ENCODE data around the gene CHTF18. TPM values are rescaled to one million over a fixed set of nuclear protein-coding genes. Genes with fewer than 3 reads are reported as not detected.

Gene CHTF18
- total and polyA plus RNA-seq, 9 donors = 0.32 to 25.5 (median 18.7) TPM

DNA sequence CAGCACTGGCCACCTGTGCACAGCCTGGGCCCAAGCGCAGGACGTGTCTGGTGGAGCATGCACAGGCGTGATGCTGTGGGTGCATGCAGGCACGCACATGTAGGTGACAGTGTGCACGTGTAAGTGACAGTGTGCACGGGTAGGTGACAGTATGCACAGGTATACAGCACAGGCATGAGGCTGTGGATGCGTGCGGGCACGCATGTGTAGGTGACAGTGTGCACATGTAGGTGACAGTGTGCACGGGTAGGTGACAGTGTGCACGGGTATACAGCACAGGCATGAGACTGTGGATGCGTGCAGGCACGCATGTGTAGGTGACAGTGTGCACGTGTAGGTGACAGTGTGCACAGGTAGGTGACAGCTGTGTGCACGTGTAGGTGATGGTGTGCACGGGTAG is 8.1 kb upstream of the CHTF18 start:
- WGBS, 3 donors = 82 to 89% (median 84%) methylated on average over 16 of the region's 16 CpGs
- no peaks in the 10 kb centered on the region for H3K9me3 ChIP-seq
- TF ChIP-seq EP300 (IDR thresholded peaks at IDR 0.05) (no peak), POLR2A (IDR thresholded peaks at IDR 0.05) (no peak)
- TF ChIP-seq, protein P1, sequence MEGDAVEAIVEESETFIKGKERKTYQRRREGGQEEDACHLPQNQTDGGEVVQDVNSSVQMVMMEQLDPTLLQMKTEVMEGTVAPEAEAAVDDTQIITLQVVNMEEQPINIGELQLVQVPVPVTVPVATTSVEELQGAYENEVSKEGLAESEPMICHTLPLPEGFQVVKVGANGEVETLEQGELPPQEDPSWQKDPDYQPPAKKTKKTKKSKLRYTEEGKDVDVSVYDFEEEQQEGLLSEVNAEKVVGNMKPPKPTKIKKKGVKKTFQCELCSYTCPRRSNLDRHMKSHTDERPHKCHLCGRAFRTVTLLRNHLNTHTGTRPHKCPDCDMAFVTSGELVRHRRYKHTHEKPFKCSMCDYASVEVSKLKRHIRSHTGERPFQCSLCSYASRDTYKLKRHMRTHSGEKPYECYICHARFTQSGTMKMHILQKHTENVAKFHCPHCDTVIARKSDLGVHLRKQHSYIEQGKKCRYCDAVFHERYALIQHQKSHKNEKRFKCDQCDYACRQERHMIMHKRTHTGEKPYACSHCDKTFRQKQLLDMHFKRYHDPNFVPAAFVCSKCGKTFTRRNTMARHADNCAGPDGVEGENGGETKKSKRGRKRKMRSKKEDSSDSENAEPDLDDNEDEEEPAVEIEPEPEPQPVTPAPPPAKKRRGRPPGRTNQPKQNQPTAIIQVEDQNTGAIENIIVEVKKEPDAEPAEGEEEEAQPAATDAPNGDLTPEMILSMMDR (IDR thresholded peaks at IDR 0.05) = no peak
- no peak for DNase-seq
- no peaks in the 10 kb centered on the region for H3K27me3 ChIP-seq
- no peaks in the 10 kb centered on the region for H3K36me3 ChIP-seq
- intact Hi-C loops (cut with DNase I) = no loop called here
- H3K4me3 ChIP-seq = no peak overlapping the region
- peaks cover 7% of the 10 kb centered on the region for H3K4me1 ChIP-seq (ENCODE audit: insufficient read depth)
- H3K27ac ChIP-seq = no peak overlapping the region

DNA sequence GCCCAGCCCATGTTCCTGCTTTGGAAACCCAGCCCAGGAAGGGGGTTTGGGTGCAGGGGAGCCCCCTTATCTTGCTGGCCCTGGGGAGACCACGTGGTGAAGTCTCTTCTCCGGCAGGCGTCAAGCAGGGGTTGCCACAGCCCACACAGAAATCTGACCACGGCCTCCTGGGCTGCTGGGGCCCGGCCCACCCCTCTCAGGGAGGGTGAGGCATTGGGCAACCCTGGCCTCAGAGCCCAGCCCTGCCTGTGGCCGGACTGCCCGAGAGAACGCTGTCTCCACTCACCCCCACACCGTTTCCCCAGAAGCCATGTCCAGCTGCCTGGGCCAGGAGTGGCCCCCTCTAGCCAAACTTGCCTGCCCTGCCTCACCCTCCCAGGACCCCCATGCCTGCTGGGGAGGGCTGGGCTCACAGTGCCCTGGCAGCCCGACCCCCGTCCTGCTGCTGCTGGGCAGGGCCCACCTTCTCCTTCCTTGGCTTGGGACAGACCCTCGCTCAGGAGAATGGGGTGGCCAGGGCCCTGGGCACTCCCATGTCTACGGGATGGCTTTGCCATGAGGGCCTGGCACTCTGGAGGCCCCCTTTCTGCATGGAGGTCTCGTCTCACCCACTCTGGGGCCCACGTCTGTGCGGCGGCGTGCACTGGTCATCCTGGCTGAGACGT is 6.9 kb upstream of the CHTF18 start:
- H3K4me1 ChIP-seq (ENCODE audit: insufficient read depth) = peaks cover 7% of the 10 kb centered on the region
- H3K9me3 ChIP-seq = no peaks in the 10 kb centered on the region
- no peak overlapping the region for H3K4me3 ChIP-seq
- intact Hi-C loops (cut with DNase I) = no loop called here
- 43 to 45% (median 44%) methylated on average over 18 to 19 of the region's 19 CpGs for WGBS, 3 donors
- no peak for TF ChIP-seq EP300 (IDR thresholded peaks at IDR 0.05)
- TF ChIP-seq POLR2A (IDR thresholded peaks at IDR 0.05) = no peak
- TF ChIP-seq, protein P1 (IDR thresholded peaks at IDR 0.05) = no peak
- DNase-seq = no peak
- no peaks in the 10 kb centered on the region for H3K27me3 ChIP-seq
- H3K27ac ChIP-seq = no peak overlapping the region
- no peaks in the 10 kb centered on the region for H3K36me3 ChIP-seq

DNA sequence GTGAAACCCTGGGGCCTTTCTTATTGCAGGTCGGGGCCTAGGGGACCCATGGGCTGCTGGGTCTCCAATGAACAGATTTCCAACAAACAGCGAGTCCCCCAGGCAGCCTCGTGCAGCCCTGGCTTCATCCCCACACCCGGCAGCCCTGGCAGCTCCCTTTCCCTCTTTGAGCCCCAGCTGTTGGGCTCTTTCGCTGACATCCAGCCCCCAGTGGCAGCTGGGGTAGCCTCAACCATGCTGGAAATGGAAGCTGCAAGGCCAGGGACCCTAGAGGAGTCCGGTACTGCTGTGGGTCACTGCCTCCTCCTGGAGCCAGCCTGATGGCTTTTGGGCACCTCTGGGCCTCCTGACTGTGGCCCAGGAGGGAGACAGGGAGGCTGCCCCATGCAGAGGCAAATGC is 6.2 kb upstream of the CHTF18 start:
- H3K27me3 ChIP-seq = no peaks in the 10 kb centered on the region
- H3K9me3 ChIP-seq = no peaks in the 10 kb centered on the region
- no peak for DNase-seq
- peaks cover 8% of the 10 kb centered on the region for H3K4me1 ChIP-seq (ENCODE audit: insufficient read depth)
- no peak overlapping the region for H3K4me3 ChIP-seq
- intact Hi-C loops (cut with DNase I) = no loop called here
- H3K27ac ChIP-seq = no peak overlapping the region
- H3K36me3 ChIP-seq = no peaks in the 10 kb centered on the region
- no peak for TF ChIP-seq EP300 (IDR thresholded peaks at IDR 0.05)
- TF ChIP-seq POLR2A (IDR thresholded peaks at IDR 0.05) = no peak
- TF ChIP-seq, protein P1 (IDR thresholded peaks at IDR 0.05) = no peak
- WGBS, 3 donors = 30 to 60% (median 39%) methylated on average over 6 of the region's 6 CpGs

DNA sequence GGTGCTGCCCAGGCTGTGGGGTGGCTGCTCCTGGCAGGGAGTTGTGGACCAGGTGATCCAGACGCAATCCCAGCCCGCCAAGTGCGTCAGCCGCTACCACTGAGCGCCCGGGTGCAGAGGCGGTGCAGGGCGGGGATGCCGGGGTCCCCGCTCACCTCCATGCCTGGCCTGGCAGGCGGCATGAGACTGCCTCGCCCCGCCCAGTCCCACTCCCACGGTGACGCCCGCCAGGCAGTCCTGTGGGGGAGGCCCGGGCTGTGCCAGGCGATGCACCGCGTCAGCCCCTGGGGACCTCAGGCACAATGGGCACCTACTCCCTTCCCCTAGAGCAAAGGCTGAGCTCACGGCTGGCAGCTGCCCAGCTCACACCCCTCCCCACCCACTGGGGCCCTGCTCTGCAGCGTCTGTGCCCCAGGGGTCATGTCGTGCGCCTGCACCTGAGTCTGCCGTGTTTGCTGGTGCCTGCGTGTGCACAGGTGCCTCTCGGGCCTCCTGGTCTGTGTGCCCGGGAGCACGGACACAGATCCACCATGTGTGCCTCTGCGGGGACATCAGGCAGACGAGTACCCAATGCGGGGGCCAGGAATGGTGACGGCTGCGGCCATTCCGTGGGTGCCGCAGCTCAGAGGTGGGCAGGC is 5.5 kb upstream of the CHTF18 start:
- Histone ChIP-seq H3K9me3 (no peaks in the 10 kb centered on the region), H3K27me3 (no peaks in the 10 kb centered on the region), H3K27ac (no peak overlapping the region), H3K36me3 (no peaks in the 10 kb centered on the region), H3K4me1 (ENCODE audit: insufficient read depth) (peaks cover 12% of the 10 kb centered on the region), H3K4me3 (no peak overlapping the region)
- TF ChIP-seq POLR2A (IDR thresholded peaks at IDR 0.05) (no peak), EP300 (IDR thresholded peaks at IDR 0.05) (no peak)
- TF ChIP-seq, protein P1 (IDR thresholded peaks at IDR 0.05) = no peak
- intact Hi-C loops (cut with DNase I) = no loop called here
- DNase-seq = no peak
- 49 to 68% (median 50%) methylated on average over 34 to 36 of the region's 36 CpGs for WGBS, 3 donors
